Mammary epithelial cell (primary cell): Measurements from ENCODE around the gene BLVRA.

Experiments
- EZH2 ChIP-seq: IDR thresholded peaks from 2 replicates; pipeline ENCODE4 v1.6.1; 2012; ENCODE audit warnings: low read length, inconsistent platforms, borderline replicate concordance
- TF ChIP-seq, protein P1 (sequence below), 2 donors: IDR thresholded peaks in 1 of 2; conservative IDR thresholded peaks in 1 of 2; 2 replicates each; pipeline ENCODE4 v1.5.1; 2011 to 2012; ENCODE audit warnings: inconsistent platforms in 2 of 2, low read length in 2 of 2, mild to moderate bottlenecking in 2 of 2, control low read depth in 1 of 2, low read depth in 1 of 2; ENCODE audit not compliant: insufficient read depth in 1 of 2; ENCODE audit errors: extremely low read depth in 1 of 2

- TF ChIP-seq, protein P1, sequence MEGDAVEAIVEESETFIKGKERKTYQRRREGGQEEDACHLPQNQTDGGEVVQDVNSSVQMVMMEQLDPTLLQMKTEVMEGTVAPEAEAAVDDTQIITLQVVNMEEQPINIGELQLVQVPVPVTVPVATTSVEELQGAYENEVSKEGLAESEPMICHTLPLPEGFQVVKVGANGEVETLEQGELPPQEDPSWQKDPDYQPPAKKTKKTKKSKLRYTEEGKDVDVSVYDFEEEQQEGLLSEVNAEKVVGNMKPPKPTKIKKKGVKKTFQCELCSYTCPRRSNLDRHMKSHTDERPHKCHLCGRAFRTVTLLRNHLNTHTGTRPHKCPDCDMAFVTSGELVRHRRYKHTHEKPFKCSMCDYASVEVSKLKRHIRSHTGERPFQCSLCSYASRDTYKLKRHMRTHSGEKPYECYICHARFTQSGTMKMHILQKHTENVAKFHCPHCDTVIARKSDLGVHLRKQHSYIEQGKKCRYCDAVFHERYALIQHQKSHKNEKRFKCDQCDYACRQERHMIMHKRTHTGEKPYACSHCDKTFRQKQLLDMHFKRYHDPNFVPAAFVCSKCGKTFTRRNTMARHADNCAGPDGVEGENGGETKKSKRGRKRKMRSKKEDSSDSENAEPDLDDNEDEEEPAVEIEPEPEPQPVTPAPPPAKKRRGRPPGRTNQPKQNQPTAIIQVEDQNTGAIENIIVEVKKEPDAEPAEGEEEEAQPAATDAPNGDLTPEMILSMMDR (conservative IDR thresholded peaks at IDR 0.05 in 1 of 2, IDR thresholded peaks at IDR 0.05 in 1 of 2; ENCODE audit: extremely low read depth in 1 of 2, insufficient read depth in 1 of 2, low read depth in 1 of 2, low read length in 2 of 2) = no peak
- no peak for TF ChIP-seq EZH2
These were observed 25.6 kb downstream of the BLVRA start for GRCh38 chr7:43784030-43784584.
